Mammary epithelial cell (primary cell): ENCODE measurements around the gene SCUBE1.

ENCODE experiments used
- CTCF ChIP-seq, 2 donors: IDR thresholded peaks in 1 of 2; conservative IDR thresholded peaks in 1 of 2; 2 replicates each; pipeline ENCODE4 v1.5.1; 2011 to 2012; ENCODE audit warnings: inconsistent platforms in 2 of 2, low read length in 2 of 2, mild to moderate bottlenecking in 2 of 2, control low read depth in 1 of 2, low read depth in 1 of 2; ENCODE audit not compliant: insufficient read depth in 1 of 2; ENCODE audit errors: extremely low read depth in 1 of 2
- EZH2 ChIP-seq: IDR thresholded peaks from 2 replicates; pipeline ENCODE4 v1.6.1; 2012; ENCODE audit warnings: low read length, inconsistent platforms, borderline replicate concordance

GRCh38 chr22:43168471-43169309, 174.5 kb downstream of the SCUBE1 start:
- no peak for TF ChIP-seq CTCF (conservative IDR thresholded peaks at IDR 0.05 in 1 of 2, IDR thresholded peaks at IDR 0.05 in 1 of 2; ENCODE audit: extremely low read depth in 1 of 2, insufficient read depth in 1 of 2, low read depth in 1 of 2, low read length in 2 of 2)
- no peak for TF ChIP-seq EZH2
